HAP-1 (cell line): Measurements from ENCODE around the gene NDP.
A peak's percentile ranks its signal among the peaks of the same experiment; 100 is the strongest.
"Not testable (repeated sequence)": the region's sequence is repeated elsewhere in the genome, so short reads cannot be mapped to it uniquely, and the experiment has no call there.

Experiments used
- DNase-seq, 2 experiments: peaks; one replicate each; pipeline ENCODE4 v3.0.0-alpha.2; 2016 to 2020; ENCODE audit warnings: low spot score in 2 of 2
- H3K27me3 ChIP-seq: fragments of 250-450 bp; sonication (Bioruptor Pico); 2 replicates; pipeline ENCODE4 v1.5.1; 2020; ENCODE audit warnings: low read depth, mild to moderate bottlenecking, moderate library complexity
- H3K36me3 ChIP-seq: fragments of 250-450 bp; sonication (Bioruptor Pico); replicated peaks from 2 replicates; pipeline ENCODE4 v1.5.1; 2020; ENCODE audit warnings: mild to moderate bottlenecking
- H3K4me1 ChIP-seq: fragments of 250-450 bp; sonication (Bioruptor Pico); 2 replicates; pipeline ENCODE4 v1.5.1; 2020; ENCODE audit warnings: mild to moderate bottlenecking
- H3K4me3 ChIP-seq: fragments of 250-450 bp; sonication (Bioruptor Pico); 2 replicates; pipeline ENCODE4 v1.5.1; 2020; ENCODE audit warnings: mild to moderate bottlenecking, moderate library complexity
- H3K9me3 ChIP-seq: fragments of 250-450 bp; sonication (Bioruptor Pico); 2 replicates; pipeline ENCODE4 v1.5.1; 2020; ENCODE audit warnings: mild to moderate bottlenecking, moderate library complexity
- in situ Hi-C: fragments of 300-500 bp; cut with MboI; formaldehyde crosslinking; loops from 3 replicates; pipeline ENCODE4 v1.14.3; 2020; ENCODE audit warnings: low sequenced_read_pairs, inconsistent platforms, mixed read lengths

NDP gene

GRCh38 chrX:43962636-43963035 lies 10.6 kb downstream of the NDP start:
- Histone ChIP-seq H3K27me3 (no peaks in the 10 kb centered on the region; the same call in 1 of the 2 replicates), H3K36me3 (no peaks in the 10 kb centered on the region), H3K9me3 (peaks cover 3% of the 10 kb centered on the region), H3K4me3 (no peak overlapping the region), H3K4me1 (no peaks in the 10 kb centered on the region)
- DNase-seq = no peak
- in situ Hi-C loops = loop anchor here (5.0 kb wide), 1 partner anchor 275 kb away; no protein-coding TSS in a partner anchor

- Histone ChIP-seq H3K4me1 (no peaks in the 10 kb centered on the region), H3K4me3 (no peak overlapping the region), H3K9me3 (peaks cover 3% of the 10 kb centered on the region), H3K36me3 (no peaks in the 10 kb centered on the region), H3K27me3 (no peaks in the 10 kb centered on the region; the same call in 1 of the 2 replicates)
- no peak for DNase-seq
- in situ Hi-C loops = loop anchor here (5.0 kb wide), 1 partner anchor 276 kb away; no protein-coding TSS in a partner anchor
Observed at GRCh38 chrX:43961699-43962098, 11.5 kb downstream of the NDP start.

- H3K27me3 ChIP-seq = no peaks in the 10 kb centered on the region; the same call in none of the 2 replicates
- peaks cover 3% of the 10 kb centered on the region for H3K9me3 ChIP-seq
- in situ Hi-C loops = loop anchor here (10.0 kb wide), 1 partner anchor 124 kb away; no protein-coding TSS in a partner anchor
- no peaks in the 10 kb centered on the region for H3K4me1 ChIP-seq
- DNase-seq = peak; percentile 68 to 88
- H3K36me3 ChIP-seq = no peaks in the 10 kb centered on the region
- no peak overlapping the region for H3K4me3 ChIP-seq
Observed at GRCh38 chrX:43958529-43958928, 14.7 kb downstream of the NDP start.

- DNase-seq = no peak
- Histone ChIP-seq H3K9me3 (no peaks in the 10 kb centered on the region; the same call in 1 of the 2 replicates), H3K4me1 (no peaks in the 10 kb centered on the region), H3K4me3 (no peak overlapping the region), H3K27me3 (no peaks in the 10 kb centered on the region; the same call in 1 of the 2 replicates), H3K36me3 (no peaks in the 10 kb centered on the region)
- in situ Hi-C loops = loop anchor here (10.0 kb wide), 1 partner anchor 121 kb away; no protein-coding TSS in a partner anchor
Observed at GRCh38 chrX:43956034-43956433, 17.2 kb downstream of the NDP start.

- no peaks in the 10 kb centered on the region for H3K9me3 ChIP-seq
- H3K4me1 ChIP-seq = no peaks in the 10 kb centered on the region
- no peaks in the 10 kb centered on the region for H3K36me3 ChIP-seq
- H3K4me3 ChIP-seq = no peak overlapping the region
- H3K27me3 ChIP-seq = no peaks in the 10 kb centered on the region; the same call in 1 of the 2 replicates
- DNase-seq = no peak
- in situ Hi-C loops = loop anchor here (10.0 kb wide), 1 partner anchor 118 kb away; no protein-coding TSS in a partner anchor
Observed at GRCh38 chrX:43953218-43953617, 20.0 kb downstream of the NDP start.

GRCh38 chrX:43949669-43950068 lies 23.5 kb downstream of the NDP start:
- peak; percentile 60 to 80 for DNase-seq
- in situ Hi-C loops = loop anchor here (10.0 kb wide), 1 partner anchor 115 kb away; no protein-coding TSS in a partner anchor

GRCh38 chrX:43940816-43941474 lies 32.2 kb downstream of the NDP start:
- Histone ChIP-seq H3K4me3 (no peak overlapping the region), H3K9me3 (no peaks in the 10 kb centered on the region), H3K4me1 (peaks cover 7% of the 10 kb centered on the region), H3K27me3 (no peaks in the 10 kb centered on the region), H3K36me3 (no peaks in the 10 kb centered on the region)
- in situ Hi-C loops = no loop called here
- DNase-seq = no peak

More at GRCh38 chrX:43949669-43950068, 23.5 kb downstream of the NDP start:
- peaks cover 10% of the 10 kb centered on the region for H3K4me1 ChIP-seq
- no peaks in the 10 kb centered on the region for H3K9me3 ChIP-seq
- H3K27me3 ChIP-seq = no peaks in the 10 kb centered on the region
- no peaks in the 10 kb centered on the region for H3K36me3 ChIP-seq
- no peak overlapping the region for H3K4me3 ChIP-seq

GRCh38 chrX:43939187-43939926 lies 33.8 kb downstream of the NDP start:
- Histone ChIP-seq H3K4me1 (no peaks in the 10 kb centered on the region), H3K36me3 (no peaks in the 10 kb centered on the region), H3K4me3 (no peak overlapping the region), H3K9me3 (no peaks in the 10 kb centered on the region), H3K27me3 (no peaks in the 10 kb centered on the region)
- no peak for DNase-seq
- in situ Hi-C loops = no loop called here

GRCh38 chrX:43922032-43922431 lies 51.2 kb downstream of the NDP start:
- H3K4me3 ChIP-seq, H3K4me1 ChIP-seq, in situ Hi-C loops, DNase-seq, H3K36me3 ChIP-seq, H3K27me3 ChIP-seq, H3K9me3 ChIP-seq: not testable (repeated sequence)

GRCh38 chrX:43910772-43911171 lies 62.4 kb downstream of the NDP start:
- H3K9me3 ChIP-seq, H3K27me3 ChIP-seq, in situ Hi-C loops, H3K36me3 ChIP-seq, H3K4me1 ChIP-seq, DNase-seq, H3K4me3 ChIP-seq: not testable (repeated sequence)

GRCh38 chrX:43910012-43910411 lies 63.2 kb downstream of the NDP start:
- Histone ChIP-seq H3K9me3 (no peaks in the 10 kb centered on the region), H3K27me3 (peaks cover 3% of the 10 kb centered on the region; the same call in 1 of the 2 replicates), H3K36me3 (no peaks in the 10 kb centered on the region), H3K4me3 (no peak overlapping the region), H3K4me1 (no peaks in the 10 kb centered on the region)
- no peak for DNase-seq
- in situ Hi-C loops = no loop called here

GRCh38 chrX:43909141-43909540 lies 64.0 kb downstream of the NDP start:
- Histone ChIP-seq H3K27me3 (peaks cover 3% of the 10 kb centered on the region; the same call in 1 of the 2 replicates), H3K9me3 (no peaks in the 10 kb centered on the region), H3K36me3 (no peaks in the 10 kb centered on the region), H3K4me3 (no peak overlapping the region), H3K4me1 (no peaks in the 10 kb centered on the region)
- DNase-seq = no peak
- in situ Hi-C loops = no loop called here

GRCh38 chrX:43899878-43900815 lies 73.0 kb downstream of the NDP start:
- H3K36me3 ChIP-seq = no peaks in the 10 kb centered on the region
- in situ Hi-C loops = no loop called here

More at GRCh38 chrX:43899878-43900815, 73.0 kb downstream of the NDP start:
- Histone ChIP-seq H3K4me1 (peaks cover 4% of the 10 kb centered on the region; the same call in 1 of the 2 replicates), H3K4me3 (no peak overlapping the region), H3K27me3 (no peaks in the 10 kb centered on the region), H3K9me3 (no peaks in the 10 kb centered on the region)
- DNase-seq = peak in 1 of 2 experiments; percentile 55
